HG02852 (cell line): ENCODE measurements around the gene STRIP1.

Source experiments
- ATAC-seq: cut with Tn5 transposase; IDR thresholded peaks from one replicate; pipeline ENCODE4 v1.9.1; 2021; ENCODE audit warnings: mild to moderate bottlenecking, moderate library complexity; ENCODE audit not compliant: unreplicated experiment

The STRIP1 gene, protein sequence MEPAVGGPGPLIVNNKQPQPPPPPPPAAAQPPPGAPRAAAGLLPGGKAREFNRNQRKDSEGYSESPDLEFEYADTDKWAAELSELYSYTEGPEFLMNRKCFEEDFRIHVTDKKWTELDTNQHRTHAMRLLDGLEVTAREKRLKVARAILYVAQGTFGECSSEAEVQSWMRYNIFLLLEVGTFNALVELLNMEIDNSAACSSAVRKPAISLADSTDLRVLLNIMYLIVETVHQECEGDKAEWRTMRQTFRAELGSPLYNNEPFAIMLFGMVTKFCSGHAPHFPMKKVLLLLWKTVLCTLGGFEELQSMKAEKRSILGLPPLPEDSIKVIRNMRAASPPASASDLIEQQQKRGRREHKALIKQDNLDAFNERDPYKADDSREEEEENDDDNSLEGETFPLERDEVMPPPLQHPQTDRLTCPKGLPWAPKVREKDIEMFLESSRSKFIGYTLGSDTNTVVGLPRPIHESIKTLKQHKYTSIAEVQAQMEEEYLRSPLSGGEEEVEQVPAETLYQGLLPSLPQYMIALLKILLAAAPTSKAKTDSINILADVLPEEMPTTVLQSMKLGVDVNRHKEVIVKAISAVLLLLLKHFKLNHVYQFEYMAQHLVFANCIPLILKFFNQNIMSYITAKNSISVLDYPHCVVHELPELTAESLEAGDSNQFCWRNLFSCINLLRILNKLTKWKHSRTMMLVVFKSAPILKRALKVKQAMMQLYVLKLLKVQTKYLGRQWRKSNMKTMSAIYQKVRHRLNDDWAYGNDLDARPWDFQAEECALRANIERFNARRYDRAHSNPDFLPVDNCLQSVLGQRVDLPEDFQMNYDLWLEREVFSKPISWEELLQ

DNA sequence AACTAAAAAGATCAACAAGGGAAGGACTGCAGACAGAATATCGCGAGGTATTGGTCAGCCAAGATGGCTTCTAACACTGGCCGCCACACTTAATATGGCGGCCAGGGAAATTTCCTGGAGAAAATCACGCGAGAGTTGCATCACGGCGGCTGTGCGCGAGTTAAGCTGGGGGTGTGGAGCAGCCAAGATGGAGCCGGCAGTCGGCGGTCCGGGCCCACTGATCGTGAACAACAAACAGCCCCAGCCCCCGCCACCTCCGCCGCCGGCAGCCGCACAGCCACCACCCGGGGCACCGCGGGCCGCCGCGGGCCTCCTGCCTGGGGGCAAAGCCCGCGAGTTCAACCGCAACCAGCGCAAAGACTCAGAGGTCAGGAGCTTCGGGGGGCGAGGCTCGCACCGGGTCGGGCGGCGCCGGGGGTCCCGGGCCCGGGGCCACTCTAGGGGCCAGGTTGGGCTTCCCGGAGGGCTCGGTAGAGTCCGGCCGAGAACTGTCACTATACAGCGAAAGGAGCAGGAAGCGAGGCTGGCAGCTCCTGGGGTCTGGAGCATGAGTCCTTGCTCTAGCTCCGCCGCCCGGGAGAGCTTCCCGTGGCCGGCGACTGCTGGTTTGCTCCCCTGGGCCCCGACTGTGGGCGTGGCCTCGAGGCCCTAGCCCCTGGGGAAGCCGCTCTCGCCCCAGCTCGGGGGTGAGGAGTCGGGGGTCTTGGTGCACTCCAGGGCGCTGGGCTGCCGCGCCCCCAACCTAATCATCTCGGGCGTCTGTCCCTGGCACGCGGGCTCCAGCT lies at the start of gene STRIP1:
Gene STRIP1 (plus strand): TSS at position 174 of the 785 bp plus-strand sequence. CDS start 14 bp downstream, at position 188.
- ATAC-seq, result peak; percentile 90

DNA sequence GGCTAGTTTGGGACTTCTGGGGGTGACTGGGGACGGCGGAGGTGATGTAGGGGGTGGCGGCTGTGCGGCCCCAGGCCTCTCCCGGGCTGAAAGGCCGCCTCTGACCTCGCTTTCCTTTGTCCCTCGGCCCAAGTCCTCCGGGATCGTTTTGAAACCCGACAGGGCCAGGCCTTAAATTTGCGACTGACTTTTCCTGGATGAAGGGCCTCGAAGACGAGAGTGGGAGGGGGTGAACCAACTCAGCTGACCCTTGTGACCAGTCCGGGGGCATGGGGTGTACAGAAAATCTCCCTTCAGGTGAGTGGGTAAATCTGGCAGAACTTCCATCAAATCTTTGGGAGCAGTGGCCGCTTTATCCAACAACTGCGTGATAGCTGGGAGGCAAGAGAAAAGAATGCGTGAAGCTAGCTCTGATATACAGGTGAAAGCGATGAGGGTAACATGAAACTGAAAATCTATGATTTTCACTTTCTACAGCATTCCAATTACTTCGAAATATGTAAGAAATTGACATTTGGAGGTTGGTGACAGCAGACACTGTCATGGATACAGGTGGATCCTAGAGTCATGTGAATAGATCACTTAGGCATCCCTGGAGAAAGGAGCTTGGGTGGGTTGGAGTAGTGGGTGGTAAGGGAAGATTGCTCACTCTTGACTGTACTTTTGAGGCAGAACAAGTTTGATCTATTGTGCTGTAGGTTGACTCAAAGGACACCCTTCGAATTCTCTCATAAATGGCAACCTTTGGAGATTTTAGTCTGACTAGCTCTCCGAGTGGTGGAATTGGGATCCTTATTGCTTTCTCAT lies 49.0 kb upstream of the STRIP1 start:
- ATAC-seq, result no peak

DNA sequence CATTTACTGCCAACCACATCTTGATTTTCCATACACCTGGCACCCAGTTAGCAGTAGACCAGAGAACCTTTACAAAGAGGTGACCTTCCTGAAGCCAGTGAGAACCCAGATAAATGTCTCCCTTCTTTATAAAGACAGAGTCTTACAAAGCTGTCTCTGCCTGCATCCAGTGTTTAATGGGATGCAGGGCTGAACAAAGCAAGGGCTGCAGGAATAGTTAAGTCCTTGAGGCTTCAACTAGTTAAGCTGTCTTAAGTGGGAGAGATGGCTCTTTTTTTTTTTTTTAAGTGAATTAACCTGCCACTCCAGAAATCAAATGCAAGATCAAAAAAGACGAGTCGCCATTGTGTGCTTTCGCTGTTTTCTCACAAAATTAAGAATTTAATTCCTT lies 48.4 kb upstream of the STRIP1 start:
- ATAC-seq, result no peak

DNA sequence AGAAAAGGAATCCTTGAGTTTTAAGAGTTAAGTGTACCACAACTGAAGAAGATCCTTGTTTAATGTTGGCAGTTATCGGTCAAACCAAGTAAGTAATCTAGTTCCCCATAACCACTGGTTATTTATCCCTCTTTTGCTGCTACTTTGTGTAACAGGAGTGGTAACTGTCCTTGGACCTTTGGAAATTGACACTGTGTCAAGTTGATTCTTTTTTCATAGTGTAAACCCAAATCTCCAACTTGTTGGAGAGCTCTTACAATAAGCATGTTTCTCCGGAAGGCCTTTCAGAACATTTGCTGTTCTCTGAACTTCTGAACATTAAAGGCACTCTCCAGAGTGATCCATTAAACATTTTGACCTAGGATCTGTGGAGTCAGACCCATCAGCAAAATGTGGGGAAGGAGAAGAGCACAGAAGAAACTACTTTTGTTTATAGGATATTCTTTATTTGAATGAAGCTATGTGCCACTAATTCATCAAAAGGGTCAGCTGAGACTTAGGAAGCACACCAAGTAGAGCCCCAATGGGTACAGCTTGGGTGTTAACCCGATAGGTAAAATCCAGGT lies 46.0 kb upstream of the STRIP1 start:
- no peak for ATAC-seq

DNA sequence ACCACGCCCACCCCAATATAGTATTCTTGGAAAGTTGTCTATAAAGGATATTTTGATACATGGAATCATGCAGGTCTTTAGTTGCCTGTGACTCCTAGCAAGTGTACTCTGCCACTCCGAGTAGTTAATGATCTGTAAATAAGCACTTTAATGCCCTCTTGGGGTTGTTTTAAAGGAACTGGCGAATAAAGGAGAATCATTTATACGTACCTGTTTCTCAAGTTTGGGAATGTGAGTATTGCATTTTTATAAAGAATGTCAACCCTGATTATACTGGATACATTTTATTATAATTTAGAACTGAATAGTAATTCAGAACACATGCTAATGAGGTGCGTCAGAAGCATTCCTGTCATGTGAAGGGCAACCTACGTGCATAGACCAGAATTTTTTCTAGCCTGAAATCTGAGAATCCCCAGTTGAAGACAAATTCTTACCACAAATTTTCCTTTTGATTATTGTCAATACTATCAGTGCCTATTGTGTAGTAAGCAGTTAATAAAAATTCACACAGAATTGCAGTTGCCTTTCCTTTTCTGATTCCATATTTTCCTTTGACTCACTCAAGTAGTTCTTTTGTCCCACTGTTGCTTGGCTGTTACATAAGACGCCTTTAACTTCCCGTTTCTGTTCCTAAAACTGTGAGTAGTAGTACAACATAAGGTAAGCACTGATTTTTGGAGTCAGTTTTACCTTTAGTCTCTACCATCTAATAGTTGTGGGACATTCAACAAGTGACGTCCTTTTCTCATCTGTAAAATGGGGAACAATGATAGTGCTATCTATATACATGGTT lies 44.7 kb upstream of the STRIP1 start:
- ATAC-seq, result no peak

DNA sequence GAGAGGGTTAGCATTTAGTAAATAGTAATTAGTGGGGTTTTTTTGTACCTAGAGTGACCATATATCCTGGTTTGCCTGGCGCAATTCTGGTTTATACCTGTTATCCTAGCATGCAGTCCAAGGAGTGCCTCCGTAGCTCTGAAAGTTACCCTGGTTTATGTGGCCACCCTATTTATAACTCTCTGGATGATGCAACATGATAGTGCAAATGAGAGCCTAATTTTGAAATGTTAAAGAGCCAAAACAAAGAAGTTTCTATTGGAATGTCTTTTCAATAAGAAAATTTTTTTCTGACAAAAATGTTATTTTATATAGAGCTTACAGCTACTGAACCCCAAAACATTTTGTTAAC lies 44.1 kb upstream of the STRIP1 start:
- ATAC-seq, result no peak

DNA sequence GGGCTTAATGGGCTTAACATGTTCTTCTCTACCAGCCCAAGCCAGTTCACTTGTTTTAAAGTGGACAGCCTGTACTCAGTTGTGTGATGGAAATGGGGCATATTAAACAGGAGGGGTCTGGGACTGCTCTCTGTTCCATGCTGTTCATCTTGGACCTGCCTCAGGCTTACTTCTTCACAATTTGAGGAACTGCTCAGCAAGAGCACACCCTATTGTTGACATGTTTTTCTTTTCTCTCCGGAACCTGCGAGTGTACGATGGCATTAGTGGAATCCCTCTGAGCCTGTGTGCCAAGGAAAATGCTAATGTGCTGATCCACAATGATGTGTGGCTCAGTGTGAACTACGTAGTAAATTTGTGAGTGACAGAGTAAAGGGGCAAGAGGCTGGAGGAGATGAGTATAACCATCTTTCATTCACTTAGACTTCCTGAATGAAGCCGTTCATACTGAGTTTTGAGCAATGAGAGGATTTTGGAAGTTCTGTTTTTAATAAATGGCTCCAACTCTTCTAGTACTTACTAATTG lies 43.0 kb upstream of the STRIP1 start:
- no peak for ATAC-seq

DNA sequence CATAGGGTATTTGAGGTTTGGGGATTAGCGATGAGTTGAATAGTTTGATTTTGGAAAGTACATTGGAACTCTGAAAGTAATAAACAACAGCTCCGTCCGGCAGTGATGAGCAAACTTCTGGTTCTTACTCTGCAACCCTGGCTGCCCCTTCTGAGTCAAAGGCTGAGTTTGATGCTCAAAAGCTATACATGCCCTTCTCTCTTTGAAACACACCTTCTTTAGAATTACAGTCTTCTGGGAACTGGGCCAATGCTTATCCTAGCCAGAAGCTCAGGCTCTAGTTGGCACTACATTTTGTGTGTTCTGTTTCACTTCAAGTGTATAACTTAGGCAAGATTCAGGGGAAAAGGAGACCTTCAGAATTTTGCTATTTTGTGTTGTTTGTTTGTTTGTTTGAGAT lies 40.5 kb upstream of the STRIP1 start:
- no peak for ATAC-seq

DNA sequence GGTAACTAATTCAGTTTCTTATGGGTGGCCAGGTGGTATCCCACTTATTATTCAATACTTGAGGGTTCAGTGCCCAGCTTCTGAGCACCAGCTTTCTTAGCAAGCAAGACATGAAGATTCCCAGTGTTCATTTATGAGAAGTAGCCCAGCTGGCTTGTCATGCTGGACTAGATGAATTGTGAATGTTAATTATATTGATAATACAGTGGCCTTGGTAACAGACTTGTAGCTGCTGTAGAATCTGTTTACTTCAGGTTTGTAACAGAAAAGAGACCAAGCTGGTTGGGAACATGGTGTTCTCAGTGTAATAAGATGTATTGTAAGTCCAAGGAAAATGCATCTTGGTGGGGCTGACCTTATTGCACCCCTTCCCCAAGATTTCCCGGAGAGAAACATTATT lies 39.8 kb upstream of the STRIP1 start:
- ATAC-seq, result no peak

DNA sequence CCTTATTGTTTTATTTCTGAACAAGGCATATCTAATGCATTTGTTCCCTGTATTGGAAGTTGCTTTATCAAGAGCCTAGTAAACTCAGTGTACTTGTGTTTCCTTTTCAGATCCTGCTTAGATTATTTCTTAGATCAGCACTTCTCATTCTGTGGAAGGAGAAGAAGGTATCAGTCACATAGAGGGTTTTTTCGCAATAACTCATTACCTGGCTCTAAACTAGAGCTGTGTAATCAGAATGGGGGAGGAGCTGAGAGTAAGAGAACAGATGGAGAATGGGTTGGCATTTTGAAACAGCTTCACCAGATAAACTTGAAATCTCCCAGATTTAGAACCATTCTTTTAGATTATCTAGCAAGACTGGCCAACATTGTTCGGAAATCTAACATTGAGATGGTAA lies 38.9 kb upstream of the STRIP1 start:
- no peak for ATAC-seq

DNA sequence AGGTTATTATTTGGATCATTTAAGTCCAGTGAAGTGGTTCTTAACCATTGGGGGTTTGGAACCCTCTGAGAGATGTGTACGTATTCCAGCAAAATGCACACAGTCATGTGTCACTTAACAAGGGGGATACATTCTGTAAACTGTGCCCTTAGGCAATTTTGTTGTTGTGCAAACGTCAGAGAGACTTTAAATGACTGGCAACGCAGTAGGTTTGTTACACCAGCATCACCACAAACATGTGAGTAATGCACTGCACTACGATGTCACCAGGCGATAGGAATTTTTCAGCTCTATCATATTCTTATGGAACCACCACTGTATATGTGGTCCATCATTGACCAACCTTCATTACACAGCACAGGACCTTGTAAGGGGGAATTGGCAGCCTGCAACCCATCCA lies 37.9 kb upstream of the STRIP1 start:
- ATAC-seq, result no peak

DNA sequence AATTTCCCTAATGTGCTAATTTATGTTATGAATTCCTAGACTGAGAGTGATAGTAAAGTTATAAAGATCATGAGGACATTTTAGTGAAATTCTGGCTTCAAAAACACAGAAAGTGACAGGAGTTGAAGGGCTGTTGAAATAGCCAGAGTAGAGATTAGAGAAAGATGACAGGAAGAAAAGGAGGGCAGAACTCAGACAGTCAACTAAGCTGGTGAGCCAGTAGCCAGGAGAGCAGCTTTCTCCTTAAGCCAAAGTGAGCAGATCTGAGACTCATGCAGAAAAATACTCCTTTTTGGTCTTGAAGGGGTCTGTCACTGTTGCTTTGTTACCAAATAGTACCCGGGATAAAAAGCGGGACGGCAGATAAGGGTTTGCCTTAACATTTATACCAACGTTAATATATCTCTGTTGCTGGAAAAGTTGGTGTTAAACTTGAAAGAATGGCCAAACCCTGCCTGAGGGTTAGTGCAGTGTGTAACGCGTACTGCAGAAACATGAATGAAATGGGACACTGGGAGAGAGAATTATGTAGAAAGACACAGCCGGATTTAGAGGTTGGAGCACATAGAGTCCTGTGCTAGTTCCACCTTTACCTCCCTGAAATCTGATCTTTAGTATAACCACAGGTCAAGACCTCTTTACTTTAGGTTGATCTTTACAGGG lies 37.1 kb upstream of the STRIP1 start:
- ATAC-seq, result no peak

DNA sequence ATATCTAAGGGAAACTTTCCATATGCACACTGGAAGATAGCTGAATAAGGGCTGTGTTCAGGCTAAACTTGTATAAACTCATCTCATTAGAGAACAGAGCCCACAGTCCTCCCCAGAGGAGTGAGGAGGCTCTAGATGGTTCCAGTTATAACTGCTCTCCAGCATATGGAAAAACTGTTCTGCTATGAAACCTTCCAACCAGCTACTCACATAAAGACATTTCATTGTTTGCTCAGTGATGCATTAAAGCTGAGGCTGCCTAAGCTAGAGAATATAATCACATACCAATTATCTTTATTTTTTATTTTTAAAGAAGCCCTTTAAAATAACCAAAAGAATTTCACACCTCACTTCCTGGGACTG lies 36.6 kb upstream of the STRIP1 start:
- no peak for ATAC-seq

DNA sequence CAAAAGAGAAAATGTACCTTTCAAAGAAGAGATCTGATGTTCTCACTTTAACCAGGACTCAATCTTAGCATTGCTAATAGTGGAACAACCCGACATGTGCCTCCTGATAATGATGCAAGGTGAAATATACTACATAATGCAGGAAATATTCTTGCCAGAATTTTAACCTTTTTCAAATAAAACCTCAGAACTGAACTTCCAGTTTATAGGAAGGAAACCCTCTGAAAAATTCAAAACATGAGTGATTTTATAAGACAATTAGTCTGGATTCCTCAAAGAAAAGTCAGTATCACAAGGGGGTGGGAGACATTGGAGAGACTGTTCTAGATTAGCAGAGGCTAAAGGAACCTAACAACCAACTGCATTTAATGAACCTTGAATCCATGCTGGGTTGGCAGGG lies 31.7 kb upstream of the STRIP1 start:
- ATAC-seq, result no peak

DNA sequence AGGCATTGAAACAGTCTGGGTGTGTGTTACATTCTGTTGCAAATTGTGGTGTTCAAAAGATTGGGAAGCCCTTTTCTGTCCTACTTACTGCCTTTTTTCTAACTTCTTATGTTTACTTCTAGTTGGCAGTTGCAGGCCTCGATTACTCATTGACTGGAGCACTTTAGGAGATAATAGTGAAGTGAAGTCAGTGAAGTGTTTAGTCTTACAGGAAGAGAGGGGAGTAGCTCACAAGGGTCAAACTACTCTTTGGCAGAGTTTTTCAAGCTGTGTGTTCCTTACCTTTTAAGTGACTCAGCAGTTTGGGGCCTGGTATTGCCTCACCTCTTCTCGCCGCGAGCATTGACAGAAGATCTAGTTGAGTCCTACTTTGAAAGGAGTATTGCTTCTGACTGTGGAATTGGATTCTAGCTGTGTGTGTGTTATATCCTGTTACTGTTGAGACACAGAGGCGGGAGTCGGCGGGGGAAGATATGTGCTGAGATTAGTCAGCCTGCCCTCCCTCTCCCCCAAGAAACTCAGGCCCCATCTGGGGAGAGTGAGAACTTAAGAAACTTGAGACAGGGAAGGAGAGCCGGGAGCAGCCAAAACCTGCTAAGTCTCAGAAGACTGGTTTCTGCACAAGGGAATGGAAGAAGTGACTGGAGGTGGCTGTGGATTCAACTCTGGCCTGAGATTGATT lies 30.5 kb upstream of the STRIP1 start:
- peak; percentile 82 for ATAC-seq

DNA sequence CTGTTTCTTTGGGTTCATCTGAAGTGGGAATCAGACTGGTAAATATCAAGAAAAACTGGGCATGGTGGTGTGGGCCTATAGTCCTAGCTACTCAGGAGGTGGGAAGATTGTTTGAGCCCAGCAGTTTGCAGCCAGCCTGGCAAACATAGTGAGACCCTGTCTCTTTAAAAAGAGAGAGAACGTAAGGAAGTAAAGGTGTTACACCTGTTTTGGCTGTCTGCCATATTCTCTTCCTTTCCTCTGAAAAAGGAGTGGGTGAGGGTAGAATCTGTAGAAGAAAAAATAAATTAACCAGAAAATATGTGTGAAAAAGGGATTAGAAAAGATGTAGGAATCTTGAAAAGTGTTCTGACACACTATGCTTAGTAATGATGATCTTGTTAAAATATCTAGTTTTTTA lies 29.8 kb upstream of the STRIP1 start:
- ATAC-seq, result no peak

DNA sequence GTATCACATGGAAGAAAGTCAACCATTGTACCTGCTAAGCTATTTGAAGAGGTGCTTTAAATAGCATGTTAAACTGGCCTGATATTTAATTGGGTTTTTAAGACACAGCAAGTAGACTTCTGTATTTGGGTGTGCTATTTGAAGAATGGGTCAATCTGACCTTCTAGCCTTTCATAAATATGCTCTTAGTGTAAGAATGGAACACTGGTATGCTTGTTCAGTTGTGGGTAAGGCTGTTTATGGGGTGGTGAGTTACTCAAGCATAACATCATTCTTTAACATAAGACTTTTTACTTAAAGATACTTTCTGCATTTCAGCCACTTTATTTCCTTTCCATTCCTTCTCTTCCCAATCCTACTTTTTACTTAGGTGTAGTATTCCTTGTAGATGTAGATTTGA lies 28.5 kb upstream of the STRIP1 start:
- no peak for ATAC-seq

DNA sequence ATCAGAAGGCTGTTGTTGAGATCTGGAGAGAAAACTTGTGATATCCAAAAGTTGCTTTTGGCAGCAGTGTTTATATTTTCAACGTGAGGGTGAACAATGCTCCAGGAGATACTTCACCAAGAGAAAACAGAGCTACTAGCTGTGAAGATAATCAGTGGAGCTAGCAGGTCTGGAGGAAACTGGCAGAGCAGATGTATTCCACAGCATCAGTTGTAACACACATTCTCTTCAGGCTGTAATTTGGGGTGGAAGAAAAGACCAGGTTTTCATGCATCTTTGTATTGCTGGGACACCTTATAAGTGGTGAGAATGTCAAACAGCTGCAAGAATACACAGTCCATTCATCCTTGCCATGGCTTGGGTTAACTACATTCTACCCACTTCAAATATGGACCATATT lies 27.9 kb upstream of the STRIP1 start:
- no peak for ATAC-seq
